Measurements from ENCODE around the gene ANXA3.

The ANXA3 gene

DNA sequence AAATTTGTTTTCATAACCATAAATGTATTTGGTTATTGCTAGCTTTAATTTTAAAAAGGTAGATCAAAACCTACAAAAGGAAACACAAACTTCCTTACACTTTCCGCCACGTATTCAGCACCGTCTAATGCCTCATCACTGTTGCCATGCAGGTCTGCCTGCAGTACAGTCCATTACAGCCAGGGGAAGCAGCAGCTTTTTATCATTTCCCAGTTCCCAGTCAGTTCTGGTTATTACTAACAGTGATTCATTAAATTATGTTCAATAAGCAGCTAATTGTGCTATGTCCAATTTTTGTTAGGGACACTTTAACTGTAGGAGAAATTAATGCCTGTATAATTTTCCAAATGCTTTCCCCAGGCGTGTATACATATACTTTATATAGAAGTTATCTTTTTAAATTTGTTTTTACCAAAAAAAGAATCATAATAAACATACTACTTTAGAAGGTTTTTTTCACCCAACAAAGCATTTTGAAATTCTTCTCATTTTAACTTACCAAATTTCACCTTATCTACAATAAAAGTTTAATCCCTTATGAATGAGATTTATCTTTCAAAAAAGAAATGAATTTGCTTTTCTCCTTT, 93.3 kb downstream of the ANXA3 start:
- DNase-seq (ENCODE audit: low spot score), result peak; percentile 45

DNA sequence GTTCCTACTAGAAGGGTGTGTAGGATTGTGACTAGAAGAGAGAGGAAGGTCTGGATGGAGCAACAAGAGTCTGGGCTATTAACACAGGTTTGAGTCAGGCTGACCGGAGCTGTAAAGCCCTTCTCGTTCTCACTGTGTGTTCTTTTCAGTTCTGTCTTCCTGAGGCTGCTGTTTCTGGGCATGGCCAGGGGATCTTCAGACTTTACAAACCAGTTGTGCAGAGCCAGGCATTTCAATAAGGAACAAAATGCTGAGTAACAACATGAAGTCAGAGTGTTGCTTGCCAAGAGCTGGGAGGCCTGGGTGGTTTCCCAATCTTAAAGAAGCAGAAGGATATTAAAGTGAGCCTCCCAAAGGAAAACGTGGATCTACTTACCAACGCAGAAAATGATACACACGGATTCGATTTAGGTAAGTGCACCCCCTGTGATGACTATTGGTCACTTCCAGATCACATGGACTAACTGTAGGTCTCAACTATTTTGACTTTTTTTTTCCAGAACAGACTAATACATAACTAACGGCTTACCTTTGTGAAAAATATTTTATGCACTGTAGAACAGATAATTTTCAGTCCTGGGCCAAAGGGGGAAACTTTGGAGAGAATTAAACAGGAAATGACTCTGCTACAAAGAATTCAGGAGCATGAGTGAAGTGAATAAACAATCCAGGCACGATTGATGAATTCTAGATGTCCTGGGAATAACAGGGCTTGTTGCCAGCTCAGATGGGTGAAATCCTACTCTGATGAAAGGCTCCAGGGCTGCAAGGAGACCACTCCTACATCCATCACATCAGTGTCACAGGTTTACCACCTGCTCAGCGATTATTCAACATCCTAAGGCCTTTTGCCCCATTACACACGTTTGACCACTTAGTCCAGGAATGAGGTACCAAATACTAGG, 94.5 kb downstream of the ANXA3 start:
- peak; percentile 34 for DNase-seq (ENCODE audit: low spot score)

DNA sequence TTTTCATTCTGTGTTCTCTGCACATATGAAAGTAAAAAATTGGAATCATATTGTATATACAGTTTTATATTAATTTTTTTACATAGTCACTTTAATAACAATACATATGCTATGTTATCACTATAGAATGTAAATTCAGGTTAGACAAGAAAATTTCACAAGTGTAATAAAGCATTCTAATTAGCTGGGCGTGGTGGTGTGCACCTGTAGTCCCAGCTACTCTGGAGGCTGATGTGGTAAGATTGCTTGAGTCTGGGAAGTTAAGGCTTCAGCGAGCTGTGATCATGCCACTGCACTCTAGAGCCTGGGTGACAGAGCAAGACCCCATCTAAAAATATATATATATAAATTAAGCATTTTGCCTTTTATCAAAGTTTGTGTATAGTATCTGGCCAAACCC, 95.7 kb downstream of the ANXA3 start:
- no peak for DNase-seq (ENCODE audit: low spot score)

DNA sequence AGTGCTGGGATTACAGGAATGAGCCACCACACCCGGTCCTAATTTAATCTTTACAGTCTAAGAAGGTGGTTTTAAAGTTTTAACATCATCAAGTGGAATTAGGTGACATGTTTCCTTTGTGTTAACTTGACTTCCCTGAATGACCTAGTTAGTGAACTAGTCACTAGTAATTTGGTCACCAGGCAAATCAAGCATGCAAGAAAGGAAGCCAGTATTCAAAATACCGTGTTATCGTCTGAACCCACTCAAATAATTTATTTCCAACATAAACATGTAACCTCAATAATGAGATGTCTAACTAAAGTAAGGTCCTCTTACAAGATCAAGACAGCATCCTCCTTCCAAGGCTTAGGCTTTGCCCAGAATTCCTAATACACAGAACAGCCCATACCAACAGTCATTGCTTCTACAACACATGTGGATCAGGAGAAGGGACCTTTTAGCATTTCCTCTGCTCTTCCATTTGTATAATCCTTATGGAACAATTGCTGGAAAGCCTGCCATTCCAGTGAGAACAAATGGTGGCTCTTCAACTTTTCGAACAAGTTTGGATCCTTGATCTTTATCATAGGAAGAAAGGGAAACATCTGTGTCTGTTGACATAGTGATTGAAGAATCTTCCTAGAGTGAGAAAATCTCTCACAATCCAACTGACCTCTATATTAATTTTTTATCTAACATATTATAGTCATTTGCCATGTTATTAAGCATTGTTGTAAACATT, 97.2 kb downstream of the ANXA3 start:
- no peak for DNase-seq (ENCODE audit: low spot score)

DNA sequence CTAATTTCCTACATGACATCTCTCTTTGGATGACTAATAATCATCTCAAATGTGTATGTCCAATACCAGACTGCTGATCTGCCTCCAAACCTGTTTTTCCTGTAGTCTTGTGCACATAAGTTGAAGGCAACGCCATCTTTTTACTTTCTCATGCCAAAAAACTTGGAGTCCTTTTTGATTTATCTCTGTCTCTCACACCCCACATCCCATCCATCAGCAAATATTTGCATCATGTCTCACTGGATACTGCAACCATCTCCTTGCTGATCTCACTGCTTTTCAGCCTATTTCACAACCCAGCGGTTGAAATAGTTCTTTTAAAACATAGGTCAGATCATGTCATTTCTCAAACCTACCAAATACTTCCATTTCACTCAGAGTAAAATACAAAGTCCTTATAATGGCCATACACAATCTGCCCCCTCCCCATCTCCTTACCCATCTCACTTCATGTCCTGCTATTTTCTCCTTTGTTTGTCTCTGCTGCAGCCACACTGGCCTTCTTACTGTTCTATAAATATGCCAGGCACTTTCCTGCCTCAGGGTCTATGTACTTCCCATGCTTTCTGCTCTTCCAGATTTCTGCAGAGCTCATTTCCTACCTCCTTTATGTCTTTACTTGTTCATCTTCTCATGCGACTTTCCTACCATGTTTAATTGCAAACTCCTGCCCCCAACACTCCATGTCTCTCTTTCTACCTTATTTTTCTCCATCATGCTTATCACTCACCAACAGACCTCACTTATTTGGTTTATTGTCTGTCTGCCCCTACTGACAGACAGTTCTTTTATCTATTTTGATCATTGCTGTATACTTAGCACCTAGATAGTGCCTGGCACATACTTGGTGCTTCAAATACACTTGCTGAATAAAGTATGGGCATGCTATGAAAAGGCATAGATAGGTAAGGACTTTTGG, 98.8 kb downstream of the ANXA3 start:
- DNase-seq (ENCODE audit: low spot score), result peak; percentile 47

DNA sequence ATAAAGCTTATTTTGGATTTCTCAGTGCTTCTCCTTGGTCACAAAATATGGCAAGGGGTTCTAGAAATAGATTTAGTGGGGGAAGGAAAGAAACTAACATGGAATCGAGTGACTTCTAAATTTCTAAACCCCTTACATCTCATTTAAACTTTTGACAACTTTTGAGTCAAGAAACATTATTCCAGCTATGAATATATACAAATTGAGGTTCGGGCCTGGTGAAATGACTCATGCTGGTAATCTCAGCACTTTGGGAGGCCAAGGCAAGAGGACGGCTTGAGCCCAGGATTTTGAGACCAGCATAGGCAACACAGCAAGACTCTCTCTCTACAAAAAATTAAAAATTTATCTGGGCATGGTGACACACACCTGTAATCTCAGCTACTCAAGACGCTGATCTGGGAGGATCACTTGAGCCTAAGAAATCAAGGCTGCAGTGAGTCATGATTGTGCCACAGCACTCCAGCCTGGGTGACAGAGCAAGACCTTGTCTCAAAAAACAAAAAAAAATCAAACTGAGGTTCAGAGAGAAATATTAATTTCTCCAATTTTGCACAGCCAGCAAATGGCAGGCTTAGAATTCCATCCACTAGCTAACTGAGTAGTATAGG, 99.8 kb downstream of the ANXA3 start:
- DNase-seq (ENCODE audit: low spot score), result no peak

DNA sequence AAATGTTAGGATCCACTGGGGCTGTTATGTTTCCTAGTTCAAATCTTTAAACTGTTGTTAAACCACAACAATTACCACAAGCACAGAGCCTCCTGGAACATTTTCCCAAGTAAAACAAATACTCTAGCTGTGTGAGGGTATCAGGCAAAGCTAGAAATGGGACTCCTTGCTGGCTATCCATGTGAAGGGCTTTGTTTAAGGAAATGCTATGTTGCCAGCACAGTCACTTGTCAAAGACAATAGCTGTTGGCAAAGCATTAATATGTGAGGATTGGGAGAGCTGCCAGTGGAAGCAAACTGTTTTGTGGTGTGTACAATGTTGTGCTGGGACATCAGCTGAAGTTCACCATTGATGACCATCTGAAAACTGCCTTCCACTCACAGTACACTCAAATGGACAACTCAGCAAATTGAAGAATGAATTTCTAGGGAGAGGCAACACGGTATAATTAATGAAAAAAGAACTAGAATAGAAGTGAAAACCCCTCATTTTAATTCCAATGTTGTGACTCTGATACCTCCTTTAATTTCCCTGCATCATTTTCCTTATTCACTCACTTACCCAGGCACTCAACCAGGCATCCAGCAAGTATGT, 100.8 kb downstream of the ANXA3 start:
- DNase-seq (ENCODE audit: low spot score), result no peak

DNA sequence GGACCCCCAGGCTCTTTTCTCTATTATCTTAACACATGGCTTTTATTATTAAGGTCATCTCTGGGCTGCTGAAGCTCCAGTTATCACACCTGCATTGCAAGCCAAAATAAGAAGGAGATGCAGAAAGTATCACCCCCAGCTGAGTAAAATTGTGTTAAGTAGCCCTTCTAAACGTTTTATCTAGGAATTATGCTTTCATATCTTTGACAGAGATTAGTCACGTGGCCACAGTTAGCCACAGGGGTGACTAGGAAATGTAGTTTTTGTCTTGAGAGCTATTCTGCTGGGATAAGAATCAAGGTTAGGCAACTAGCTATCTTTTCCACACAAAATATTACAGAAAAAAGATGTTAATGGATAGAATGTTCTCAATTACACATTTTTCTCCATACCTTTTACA, 102.1 kb downstream of the ANXA3 start:
- DNase-seq (ENCODE audit: low spot score), result no peak

DNA sequence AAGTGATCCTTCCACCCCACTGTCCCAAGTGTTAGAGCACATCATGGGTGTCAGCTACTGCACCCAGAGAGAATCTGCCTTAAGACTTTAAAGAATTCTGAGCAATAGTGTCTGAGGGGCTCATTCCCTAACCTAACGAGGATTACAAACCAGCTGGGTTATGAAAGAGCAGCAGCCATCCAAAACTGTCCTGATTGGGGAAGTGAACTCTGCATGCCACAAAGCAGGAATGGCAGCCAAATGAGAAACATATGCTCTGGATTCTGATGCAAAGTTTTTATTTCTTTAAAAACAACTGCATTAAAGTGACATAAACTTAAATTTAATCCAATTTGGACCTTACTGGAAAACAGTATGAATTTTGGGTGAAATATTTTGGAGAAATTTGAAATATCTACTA, 103.2 kb downstream of the ANXA3 start:
- DNase-seq (ENCODE audit: low spot score), result peak; percentile 11

DNA sequence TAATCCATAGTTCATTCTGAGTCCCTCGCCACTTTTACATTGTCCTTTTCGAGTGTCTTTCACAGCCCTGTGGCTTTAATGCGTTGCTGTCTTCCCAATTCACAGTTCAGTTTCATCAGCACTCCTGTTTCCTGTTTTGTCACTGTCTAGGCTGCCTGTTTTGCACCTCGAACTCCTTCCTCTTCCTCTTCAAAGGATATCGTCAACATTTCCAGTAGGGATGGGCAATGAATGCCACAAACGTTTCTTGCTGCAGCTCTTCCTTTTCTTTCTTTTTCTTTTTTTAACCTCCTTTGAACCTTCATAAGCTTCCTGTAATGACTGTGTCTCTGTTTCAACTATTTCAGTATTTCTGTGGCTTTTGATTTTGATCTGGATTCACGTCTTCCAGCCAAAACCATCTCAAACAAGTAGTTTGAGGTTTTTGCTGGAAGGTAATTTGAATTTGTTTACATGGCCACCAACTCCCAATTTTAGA, 105.4 kb downstream of the ANXA3 start:
- no peak for DNase-seq (ENCODE audit: low spot score)

DNA sequence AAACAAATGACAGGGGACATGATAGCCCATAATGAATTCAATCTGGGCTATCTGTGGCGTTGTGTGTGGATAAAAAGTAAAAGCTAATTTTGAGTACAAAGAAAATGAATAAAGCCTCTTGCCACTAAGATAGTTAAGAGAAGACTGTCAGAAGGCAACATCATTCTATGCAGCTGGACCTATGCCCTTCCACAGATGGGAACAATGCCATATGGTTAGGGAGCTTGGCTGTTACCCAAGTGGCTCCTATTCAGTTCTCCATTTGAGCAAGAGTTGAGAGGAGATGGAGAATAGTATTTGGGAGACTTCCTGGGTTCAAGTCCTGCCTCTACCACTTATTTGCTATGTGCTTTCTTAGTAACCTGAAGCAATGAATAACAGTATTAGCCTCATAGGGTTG, 107.7 kb downstream of the ANXA3 start:
- DNase-seq (ENCODE audit: low spot score), result no peak

DNA sequence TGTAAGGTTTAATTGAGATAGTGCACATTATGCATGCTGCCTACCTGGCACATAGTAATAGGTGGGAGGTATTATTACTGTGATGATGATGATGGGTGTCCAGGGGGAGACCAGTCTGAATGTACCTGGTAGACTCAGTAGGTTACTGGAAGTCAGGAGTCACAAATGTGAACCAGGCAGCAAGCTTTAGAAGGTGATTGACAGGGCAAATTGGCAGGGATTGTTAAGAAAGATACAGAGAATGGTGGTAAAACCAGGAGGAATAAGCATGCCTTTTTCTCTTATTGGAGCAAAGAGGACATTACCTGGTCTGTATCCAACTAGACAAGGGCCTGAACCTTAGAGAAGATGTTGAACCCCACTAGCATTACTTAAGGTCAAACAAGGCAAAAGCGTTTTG, 108.1 kb downstream of the ANXA3 start:
- no peak for DNase-seq (ENCODE audit: low spot score)
